Measurements from ENCODE around the gene INPP5E.
A peak's percentile ranks its signal among the peaks of the same experiment; 100 is the strongest.
"Not testable (repeated sequence)": the region's sequence is repeated elsewhere in the genome, so short reads cannot be mapped to it uniquely, and the experiment has no call there.

The INPP5E gene

GRCh38 chr9:136409557-136410455, 29.8 kb downstream of the INPP5E start:
- Histone ChIP-seq H3K4ac (ENCODE audit: low read length) (peak overlapping the region; percentile 54), H3K27ac (replicated peaks; ENCODE audit: low read length) (no peak overlapping the region), H2BK120ac (ENCODE audit: low read depth, low read length) (peak overlapping the region; percentile 81), H3K14ac (ENCODE audit: low read length) (peak overlapping the region; percentile 47), H3K4me1 (ENCODE audit: control insufficient read depth in 2 of 2, insufficient read depth in 1 of 2, low read depth in 1 of 2, low read length in 2 of 2) (peaks cover 15 to 16% of the 10 kb centered on the region in 2 donors), H4K8ac (ENCODE audit: low read depth, low read length) (no peak overlapping the region), H3K18ac (ENCODE audit: low read length) (peak overlapping the region; percentile 90), H2BK15ac (ENCODE audit: low read length) (no peak overlapping the region), H3K4me2 (ENCODE audit: insufficient read depth, low read length, poor library complexity, severe bottlenecking) (peak overlapping the region; percentile 99), H3K9me3 (replicated peaks in 1 of 2; ENCODE audit: control insufficient read depth in 2 of 2, insufficient read depth in 1 of 2, low read depth in 1 of 2, low read length in 2 of 2) (peaks cover 0 to 3% of the 10 kb centered on the region in 2 donors), H2BK5ac (ENCODE audit: low read length) (peak overlapping the region; percentile 97), H3K9ac (ENCODE audit: low read depth, low read length, poor library complexity) (peak overlapping the region; percentile 89), H3K23ac (ENCODE audit: low read depth, low read length, poor library complexity) (peak overlapping the region; percentile 90), H4K91ac (ENCODE audit: low read depth, low read length, poor library complexity) (no peak overlapping the region), H2BK12ac (ENCODE audit: low read length) (no peak overlapping the region), H3K27me3 (ENCODE audit: control insufficient read depth in 3 of 3, insufficient read depth in 3 of 3, low read depth in 1 of 3, low read length in 3 of 3) (no peaks in the 10 kb centered on the region), H2AFZ (ENCODE audit: low read length) (peak overlapping the region; percentile 77), H2AK5ac (ENCODE audit: low read depth, low read length) (peak overlapping the region; percentile 95), H3K79me1 (ENCODE audit: low read depth, low read length) (peaks cover 25% of the 10 kb centered on the region), H3K36me3 (replicated peaks in 1 of 2; ENCODE audit: control insufficient read depth in 2 of 2, insufficient read depth in 2 of 2, low read length in 2 of 2) (peaks cover 34 to 68% of the 10 kb centered on the region in 2 donors), H3K4me3 (ENCODE audit: low read length in 2 of 2) (peak overlapping the region; percentile 69 to 96)
- WGBS, 2 donors (ENCODE audit: extremely low coverage in 2 of 2, insufficient read length in 2 of 2, insufficient replicate concordance in 1 of 2) = no CpG with 5 or more reads among the region's 71 CpGs
- DNase-seq (ENCODE audit: low spot score) = no peak

GRCh38 chr9:136407911-136408310, 31.7 kb downstream of the INPP5E start:
- peaks cover 25% of the 10 kb centered on the region for H3K79me1 ChIP-seq (ENCODE audit: low read depth, low read length)
- peaks cover 0 to under 1% of the 10 kb centered on the region in 2 donors for H3K9me3 ChIP-seq (replicated peaks in 1 of 2; ENCODE audit: control insufficient read depth in 2 of 2, insufficient read depth in 1 of 2, low read depth in 1 of 2, low read length in 2 of 2)
- no peak for DNase-seq (ENCODE audit: low spot score)
- peaks cover 15 to 16% of the 10 kb centered on the region in 2 donors for H3K4me1 ChIP-seq (ENCODE audit: control insufficient read depth in 2 of 2, insufficient read depth in 1 of 2, low read depth in 1 of 2, low read length in 2 of 2)
- no peak overlapping the region for H3K14ac ChIP-seq (ENCODE audit: low read length)
- H2AFZ ChIP-seq (ENCODE audit: low read length) = no peak overlapping the region
- no peak overlapping the region for H3K4me2 ChIP-seq (ENCODE audit: insufficient read depth, low read length, poor library complexity, severe bottlenecking)
- no peak overlapping the region for H2BK15ac ChIP-seq (ENCODE audit: low read length)
- H3K4me3 ChIP-seq (ENCODE audit: low read length in 2 of 2) = no peak overlapping the region
- H3K27me3 ChIP-seq (ENCODE audit: control insufficient read depth in 3 of 3, insufficient read depth in 3 of 3, low read depth in 1 of 3, low read length in 3 of 3) = no peaks in the 10 kb centered on the region
- H4K8ac ChIP-seq (ENCODE audit: low read depth, low read length) = no peak overlapping the region
- H3K27ac ChIP-seq (replicated peaks; ENCODE audit: low read length) = no peak overlapping the region
- H3K36me3 ChIP-seq (replicated peaks in 1 of 2; ENCODE audit: control insufficient read depth in 2 of 2, insufficient read depth in 2 of 2, low read length in 2 of 2) = peaks cover 31 to 64% of the 10 kb centered on the region in 2 donors
- H3K4ac ChIP-seq (ENCODE audit: low read length) = no peak overlapping the region
- no peak overlapping the region for H3K23ac ChIP-seq (ENCODE audit: low read depth, low read length, poor library complexity)
- no peak overlapping the region for H2BK12ac ChIP-seq (ENCODE audit: low read length)
- WGBS, 2 donors (ENCODE audit: extremely low coverage in 2 of 2, insufficient read length in 2 of 2, insufficient replicate concordance in 1 of 2) = no CpG with 5 or more reads among the region's 7 CpGs
- no peak overlapping the region for H2BK120ac ChIP-seq (ENCODE audit: low read depth, low read length)
- no peak overlapping the region for H3K18ac ChIP-seq (ENCODE audit: low read length)
- no peak overlapping the region for H3K9ac ChIP-seq (ENCODE audit: low read depth, low read length, poor library complexity)
- H2BK5ac ChIP-seq (ENCODE audit: low read length) = no peak overlapping the region
- no peak overlapping the region for H2AK5ac ChIP-seq (ENCODE audit: low read depth, low read length)
- H4K91ac ChIP-seq (ENCODE audit: low read depth, low read length, poor library complexity) = no peak overlapping the region

DNA sequence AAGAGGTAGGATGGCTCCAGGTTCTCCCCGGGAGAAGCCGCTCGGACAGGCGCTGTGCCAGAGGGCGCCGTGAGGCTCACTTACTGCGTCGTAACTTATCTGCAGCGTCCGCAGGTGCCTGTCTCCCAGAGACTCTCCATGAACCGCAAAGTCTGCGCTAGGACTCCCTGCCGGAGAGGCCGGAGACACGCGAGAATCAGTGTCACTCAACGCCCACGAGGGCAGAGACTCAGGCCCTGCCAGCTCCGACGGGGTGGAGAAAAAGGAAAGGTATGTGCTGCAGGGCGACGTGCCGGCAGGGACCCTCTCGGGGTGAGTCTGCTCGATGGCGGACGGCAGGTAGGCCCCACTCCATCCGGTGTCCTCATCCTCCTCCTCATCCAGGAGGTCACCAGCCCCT, 32.6 kb downstream of the INPP5E start:
- H3K9ac ChIP-seq (ENCODE audit: low read depth, low read length, poor library complexity); DNase-seq (ENCODE audit: low spot score); H3K9me3 ChIP-seq (replicated peaks in 1 of 2; ENCODE audit: control insufficient read depth in 2 of 2, insufficient read depth in 1 of 2, low read depth in 1 of 2, low read length in 2 of 2); H2AFZ ChIP-seq (ENCODE audit: low read length); H3K14ac ChIP-seq (ENCODE audit: low read length); H2AK5ac ChIP-seq (ENCODE audit: low read depth, low read length); H3K18ac ChIP-seq (ENCODE audit: low read length); H3K27ac ChIP-seq (replicated peaks; ENCODE audit: low read length); H2BK5ac ChIP-seq (ENCODE audit: low read length); H3K4me2 ChIP-seq (ENCODE audit: insufficient read depth, low read length, poor library complexity, severe bottlenecking); H2BK15ac ChIP-seq (ENCODE audit: low read length); H4K91ac ChIP-seq (ENCODE audit: low read depth, low read length, poor library complexity); H2BK120ac ChIP-seq (ENCODE audit: low read depth, low read length); H4K8ac ChIP-seq (ENCODE audit: low read depth, low read length); H3K4ac ChIP-seq (ENCODE audit: low read length); H3K23ac ChIP-seq (ENCODE audit: low read depth, low read length, poor library complexity); H3K27me3 ChIP-seq (ENCODE audit: control insufficient read depth in 3 of 3, insufficient read depth in 3 of 3, low read depth in 1 of 3, low read length in 3 of 3); H3K4me3 ChIP-seq (ENCODE audit: low read length in 2 of 2); H2BK12ac ChIP-seq (ENCODE audit: low read length): not testable (repeated sequence)
- peaks cover 16% of the 10 kb centered on the region in 2 donors for H3K4me1 ChIP-seq (ENCODE audit: control insufficient read depth in 2 of 2, insufficient read depth in 1 of 2, low read depth in 1 of 2, low read length in 2 of 2)
- no CpG with 5 or more reads among the region's 28 CpGs for WGBS, 2 donors (ENCODE audit: extremely low coverage in 2 of 2, insufficient read length in 2 of 2, insufficient replicate concordance in 1 of 2)
- H3K36me3 ChIP-seq (replicated peaks in 1 of 2; ENCODE audit: control insufficient read depth in 2 of 2, insufficient read depth in 2 of 2, low read length in 2 of 2) = peaks cover 34 to 63% of the 10 kb centered on the region in 2 donors
- H3K79me1 ChIP-seq (ENCODE audit: low read depth, low read length) = peaks cover 25% of the 10 kb centered on the region

- H3K27ac ChIP-seq (replicated peaks; ENCODE audit: low read length) = not testable (repeated sequence)
- no CpG with 5 or more reads among the region's 10 CpGs for WGBS, 2 donors (ENCODE audit: extremely low coverage in 2 of 2, insufficient read length in 2 of 2, insufficient replicate concordance in 1 of 2)
These were observed 33.7 kb downstream of the INPP5E start for GRCh38 chr9:136405904-136406303.

More at GRCh38 chr9:136405904-136406303, 33.7 kb downstream of the INPP5E start:
- not testable (repeated sequence) for H2BK5ac ChIP-seq (ENCODE audit: low read length); H3K4me1 ChIP-seq (ENCODE audit: control insufficient read depth in 2 of 2, insufficient read depth in 1 of 2, low read depth in 1 of 2, low read length in 2 of 2); H3K9ac ChIP-seq (ENCODE audit: low read depth, low read length, poor library complexity); H3K4ac ChIP-seq (ENCODE audit: low read length); H3K9me3 ChIP-seq (replicated peaks in 1 of 2; ENCODE audit: control insufficient read depth in 2 of 2, insufficient read depth in 1 of 2, low read depth in 1 of 2, low read length in 2 of 2); H2BK12ac ChIP-seq (ENCODE audit: low read length); H2BK15ac ChIP-seq (ENCODE audit: low read length); H3K4me3 ChIP-seq (ENCODE audit: low read length in 2 of 2); H3K4me2 ChIP-seq (ENCODE audit: insufficient read depth, low read length, poor library complexity, severe bottlenecking); H2BK120ac ChIP-seq (ENCODE audit: low read depth, low read length); H3K14ac ChIP-seq (ENCODE audit: low read length); H4K91ac ChIP-seq (ENCODE audit: low read depth, low read length, poor library complexity); H4K8ac ChIP-seq (ENCODE audit: low read depth, low read length); H2AFZ ChIP-seq (ENCODE audit: low read length); H3K18ac ChIP-seq (ENCODE audit: low read length); DNase-seq (ENCODE audit: low spot score); H3K27me3 ChIP-seq (ENCODE audit: control insufficient read depth in 3 of 3, insufficient read depth in 3 of 3, low read depth in 1 of 3, low read length in 3 of 3); H2AK5ac ChIP-seq (ENCODE audit: low read depth, low read length); H3K23ac ChIP-seq (ENCODE audit: low read depth, low read length, poor library complexity)
- Histone ChIP-seq H3K36me3 (replicated peaks in 1 of 2; ENCODE audit: control insufficient read depth in 2 of 2, insufficient read depth in 2 of 2, low read length in 2 of 2) (peaks cover 41 to 64% of the 10 kb centered on the region in 2 donors), H3K79me1 (ENCODE audit: low read depth, low read length) (peaks cover 15% of the 10 kb centered on the region)

Data from neuronal stem cell (in vitro differentiated cells).